Right cardiac atrium (tissue), 5 donors: Measurements from ENCODE around the gene MINDY4. TPM values are rescaled to one million over a fixed set of nuclear protein-coding genes. Genes with fewer than 3 reads are reported as not detected.
"Not testable (repeated sequence)": the region's sequence is repeated elsewhere in the genome, so short reads cannot be mapped to it uniquely, and the experiment has no call there.

Experiments
- ATAC-seq, 2 donors: fragments of 200-7000 bp; cut with Tn5 transposase; one replicate each; pipeline versions ENCODE4 v1.8.0 to v1.9.1; 2020; ENCODE audit warnings: moderate library complexity in 2 of 2, mild to moderate bottlenecking in 1 of 2
- DNase-seq, 3 donors: peaks; one replicate each; pipeline ENCODE4 v3.0.0-alpha.2; 2020
- H3K27ac ChIP-seq: one replicate; pipeline ENCODE4 v1.5.1; 2013; ENCODE audit warnings: mild to moderate bottlenecking, low read length, control low read depth, moderate library complexity
- H3K27me3 ChIP-seq: one replicate; pipeline ENCODE4 v1.6.1; 2013; ENCODE audit not compliant: control insufficient read depth, insufficient read depth
- H3K4me1 ChIP-seq: one replicate; pipeline ENCODE4 v1.6.1; 2013; ENCODE audit warnings: low read length; ENCODE audit not compliant: control insufficient read depth, insufficient read depth
- H3K4me3 ChIP-seq: one replicate; pipeline ENCODE4 v1.5.1; 2013; ENCODE audit warnings: low read length, control low read depth
- H3K9me3 ChIP-seq: one replicate; pipeline ENCODE4 v1.6.1; 2013; ENCODE audit warnings: low read length; ENCODE audit not compliant: control insufficient read depth
- WGBS: extraction: QIAGEN DNeasy Blood & Tissue Kit; methylation state at CpG from one replicate; pipeline ENCODE4 v1.1.7; 2013; 5-methylcytosine and 5-hydroxymethylcytosine counted together
- intact Hi-C, 4 donors: fragments of 100-400 bp; cut with DNase I; formaldehyde crosslinking; loops; one replicate each; pipeline versions ENCODE4 v1.11.0 to v1.14.0; 2022 to 2023
- polyA plus RNA-seq: library from polyadenylated mRNA; stranded (reverse); fragments of 200-250 nt; gene quantifications from one replicate; pipeline ENCODE4 v1.2.3, GENCODE V29; 2013
- total RNA-seq, 4 donors: library from RNA; stranded (reverse); fragmentation: NEBNext Ultra II Directional; extraction: Animal tissue kit (Norgen Biotek cat#: 25700); gene quantifications; one replicate each; pipeline ENCODE4 v1.2.1, GENCODE V29; 2021
- donor health status: healthy with polysubstance abuse.
- donor health status: DM: no; HTN: yes; CAD: no.
- donor health status: DM: no; HTN: no; CAD: no.
- donor health status: DM: no; HTN: yes; CAD: no; lungs with severe emphysema.
- donor health status: DM: yes; HTN: yes; CAD: no.

MINDY4 gene
- total and polyA plus RNA-seq, 5 donors = 2.3 to 6.0 (median 5.2) TPM

DNA sequence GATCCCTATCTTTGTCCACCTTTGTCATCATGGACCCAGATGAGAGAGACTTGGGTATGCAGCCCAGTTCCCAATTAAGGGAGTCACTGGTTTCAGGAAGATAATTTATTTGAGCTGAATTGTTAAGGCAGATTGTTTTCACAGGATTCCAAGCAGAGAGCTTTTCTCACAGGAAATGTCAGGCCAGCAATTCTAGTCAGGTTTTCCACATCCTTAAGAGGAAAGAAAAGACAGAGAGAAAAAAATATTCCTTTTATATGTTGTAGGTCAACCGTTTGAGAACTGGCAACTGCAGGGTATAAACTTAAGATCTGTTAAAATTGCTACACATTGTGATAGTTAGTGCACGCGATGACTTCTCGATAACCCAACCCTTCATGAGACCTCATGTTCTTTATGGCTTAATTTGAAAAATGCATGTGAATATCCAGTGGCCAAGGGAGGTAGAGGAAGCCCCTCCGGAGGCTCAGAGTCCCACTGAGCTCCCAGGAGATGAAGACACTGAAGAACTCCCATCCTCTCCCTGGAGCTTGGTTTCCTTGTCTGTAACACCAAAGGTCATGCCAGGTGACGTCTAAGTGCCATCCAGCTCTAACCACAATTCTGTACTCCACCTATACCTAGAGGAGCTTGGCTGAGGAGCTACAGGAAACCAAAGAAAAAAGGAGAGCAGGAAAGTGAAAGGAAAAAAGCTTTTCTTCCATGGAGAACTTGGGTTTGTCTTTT lies 45.6 kb downstream of the MINDY4 start:
- peak in 1 of 2 donors; percentile 59 for ATAC-seq
- WGBS = 57% methylated on average over 6 of the region's 6 CpGs
- Histone ChIP-seq H3K9me3 (no peaks in the 10 kb centered on the region), H3K4me3 (no peak overlapping the region), H3K27me3 (no peaks in the 10 kb centered on the region), H3K27ac (peak overlapping the region; percentile 82), H3K4me1 (peaks cover 16% of the 10 kb centered on the region)
- no peak for DNase-seq
- intact Hi-C loops = loop anchor here in 1 of 4 donors (10.0 kb wide), 1 partner anchor 78 kb away; no protein-coding TSS in a partner anchor

DNA sequence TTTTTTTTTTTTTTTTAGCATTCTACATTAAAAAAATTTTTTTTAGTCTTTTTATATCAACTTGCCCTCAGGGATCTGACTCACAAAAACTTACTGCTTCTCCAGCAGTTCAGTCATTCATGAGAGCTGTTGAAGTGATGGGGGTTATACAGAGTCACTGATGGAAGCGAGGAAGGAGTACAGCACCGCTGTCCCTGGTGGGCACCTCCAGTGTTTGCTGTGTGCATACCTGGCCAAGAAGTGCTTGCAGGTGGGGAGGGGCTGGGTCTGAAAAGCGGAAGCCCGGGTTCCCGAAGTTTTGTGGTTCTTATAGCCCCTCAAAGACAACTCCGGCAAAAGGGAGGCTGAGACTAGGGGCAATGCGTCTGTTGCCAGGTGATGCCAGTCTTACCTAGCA lies 46.2 kb downstream of the MINDY4 start:
- ATAC-seq = peak in 1 of 2 donors; percentile 8
- no peaks in the 10 kb centered on the region for H3K9me3 ChIP-seq
- H3K27ac ChIP-seq = peak overlapping the region; percentile 85
- 81% methylated on average over 7 of the region's 7 CpGs for WGBS
- peaks cover 16% of the 10 kb centered on the region for H3K4me1 ChIP-seq
- DNase-seq = peak in 1 of 3 donors; percentile 55
- no peak overlapping the region for H3K4me3 ChIP-seq
- no peaks in the 10 kb centered on the region for H3K27me3 ChIP-seq
- intact Hi-C loops = loop anchor here in 1 of 4 donors (10.0 kb wide), 1 partner anchor 77 kb away; no protein-coding TSS in a partner anchor

DNA sequence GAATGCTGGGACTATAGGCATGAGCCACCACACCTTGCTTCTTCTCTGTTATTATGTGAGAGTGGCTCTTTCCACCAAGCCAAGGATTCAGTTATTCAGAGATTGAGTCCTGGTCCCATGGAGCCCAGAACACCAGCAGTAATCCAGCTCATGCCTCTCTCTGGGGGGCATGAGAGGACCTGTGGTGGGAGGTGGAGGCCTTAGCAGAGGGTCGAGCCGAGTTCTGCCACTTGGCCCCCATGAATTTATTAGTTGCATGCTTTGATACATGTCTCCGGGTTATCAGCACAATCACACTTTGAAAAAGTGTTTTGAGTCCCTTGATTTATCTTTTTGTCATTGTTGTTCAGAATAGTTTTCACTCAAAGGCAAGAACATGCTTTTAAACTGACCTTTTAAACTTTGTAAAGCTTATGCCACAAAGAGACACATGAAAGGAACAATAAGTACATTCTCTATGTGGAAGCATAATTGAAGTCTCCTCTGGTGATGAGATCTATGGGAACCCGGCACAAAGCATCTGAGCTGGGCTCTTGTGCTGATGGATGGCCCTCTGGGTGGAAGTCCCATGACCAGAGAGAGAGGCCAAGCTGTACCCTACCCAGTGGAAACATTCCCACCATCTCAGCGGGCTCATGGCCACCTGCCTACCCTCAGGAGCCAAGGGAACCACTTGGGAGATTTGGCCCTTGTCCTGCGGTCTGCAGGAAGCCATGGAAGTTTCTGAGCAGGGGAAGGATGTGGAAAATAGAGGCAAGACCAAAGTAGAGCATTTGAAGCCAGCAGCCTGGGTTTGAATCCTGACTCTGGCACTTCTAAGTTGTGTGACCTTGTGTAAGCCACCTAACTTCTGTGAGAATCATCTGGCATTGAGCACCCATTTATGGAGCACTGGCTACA lies 53.9 kb downstream of the MINDY4 start:
- intact Hi-C loops = no loop called here
- no peaks in the 10 kb centered on the region for H3K9me3 ChIP-seq
- H3K4me1 ChIP-seq = no peaks in the 10 kb centered on the region
- 90% methylated on average over 6 of the region's 6 CpGs for WGBS
- ATAC-seq (no peak), DNase-seq (no peak)
- no peak overlapping the region for H3K4me3 ChIP-seq
- no peaks in the 10 kb centered on the region for H3K27me3 ChIP-seq
- no peak overlapping the region for H3K27ac ChIP-seq

DNA sequence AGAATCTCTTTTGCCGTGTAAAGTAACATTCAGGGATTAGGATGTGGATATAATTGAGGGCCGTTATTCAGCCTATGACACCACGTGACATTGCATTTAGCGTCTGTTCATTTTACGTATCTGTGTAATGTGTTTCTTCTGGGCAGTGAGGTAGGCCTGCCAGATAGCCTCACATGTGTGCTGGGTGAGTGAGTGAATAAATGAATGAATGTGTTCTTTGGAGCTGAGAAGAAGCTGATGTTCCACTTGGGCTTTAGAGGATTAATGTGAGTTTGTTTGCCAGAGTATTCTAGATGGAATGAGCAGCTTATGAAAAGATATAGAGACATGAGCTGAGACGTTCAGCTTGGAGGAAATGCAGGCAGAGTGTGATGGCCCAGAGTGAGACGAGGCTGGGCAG lies 55.0 kb downstream of the MINDY4 start:
- Histone ChIP-seq H3K4me1 (no peaks in the 10 kb centered on the region), H3K4me3 (no peak overlapping the region), H3K27ac (no peak overlapping the region), H3K27me3 (no peaks in the 10 kb centered on the region), H3K9me3 (no peaks in the 10 kb centered on the region)
- ATAC-seq (no peak), DNase-seq (no peak)
- intact Hi-C loops = no loop called here
- WGBS = 89% methylated on average over 7 of the region's 7 CpGs

DNA sequence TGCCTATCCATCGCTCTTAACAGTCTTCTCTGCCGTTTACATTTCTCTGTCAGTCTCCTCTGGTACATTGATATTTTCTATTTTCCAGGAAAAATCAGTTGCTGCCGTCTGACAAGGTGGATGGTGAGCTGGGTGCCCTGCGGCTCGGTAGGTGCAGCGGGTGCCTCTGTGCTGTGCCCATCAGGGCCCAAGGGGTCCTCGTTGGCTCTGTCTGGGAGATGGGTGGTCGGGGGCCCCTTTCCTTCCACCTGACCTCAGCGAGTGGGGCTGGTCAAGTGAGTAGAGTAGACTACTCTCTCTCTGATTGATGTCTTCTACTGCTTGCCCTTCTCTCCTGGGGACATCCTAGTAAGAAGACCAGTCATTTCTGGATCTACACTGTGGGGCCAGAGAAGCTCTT lies 57.4 kb downstream of the MINDY4 start:
- DNase-seq (no peak), ATAC-seq (no peak)
- no peaks in the 10 kb centered on the region for H3K9me3 ChIP-seq
- no peaks in the 10 kb centered on the region for H3K4me1 ChIP-seq
- intact Hi-C loops = no loop called here
- no peak overlapping the region for H3K4me3 ChIP-seq
- no peaks in the 10 kb centered on the region for H3K27me3 ChIP-seq
- 95% methylated on average over 9 of the region's 9 CpGs for WGBS
- no peak overlapping the region for H3K27ac ChIP-seq

DNA sequence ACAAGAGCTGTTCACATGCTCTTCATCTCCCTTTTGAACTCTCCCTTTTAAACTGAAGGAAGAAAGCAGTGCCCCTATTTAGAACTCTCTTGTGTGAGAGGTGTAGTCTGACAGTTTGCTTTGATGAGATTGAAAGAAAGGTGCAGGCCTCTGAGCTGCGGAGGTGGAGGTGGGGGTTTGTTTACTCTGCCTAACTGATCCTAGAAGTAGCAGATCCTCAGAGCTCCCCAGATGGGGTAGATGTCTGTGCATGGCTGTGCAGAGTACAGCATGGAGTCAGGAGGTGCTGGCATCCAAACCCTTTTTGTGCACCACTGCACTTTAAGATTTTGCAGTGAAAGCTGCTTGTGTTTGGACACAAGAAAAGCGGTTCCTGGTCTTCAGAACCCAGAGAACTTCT lies 58.3 kb downstream of the MINDY4 start:
- ATAC-seq (no peak), DNase-seq (no peak)
- Histone ChIP-seq H3K27ac (no peak overlapping the region), H3K9me3 (no peaks in the 10 kb centered on the region), H3K4me3 (no peak overlapping the region), H3K4me1 (no peaks in the 10 kb centered on the region), H3K27me3 (no peaks in the 10 kb centered on the region)
- intact Hi-C loops = no loop called here
- 89% methylated on average over 2 of the region's 2 CpGs for WGBS

DNA sequence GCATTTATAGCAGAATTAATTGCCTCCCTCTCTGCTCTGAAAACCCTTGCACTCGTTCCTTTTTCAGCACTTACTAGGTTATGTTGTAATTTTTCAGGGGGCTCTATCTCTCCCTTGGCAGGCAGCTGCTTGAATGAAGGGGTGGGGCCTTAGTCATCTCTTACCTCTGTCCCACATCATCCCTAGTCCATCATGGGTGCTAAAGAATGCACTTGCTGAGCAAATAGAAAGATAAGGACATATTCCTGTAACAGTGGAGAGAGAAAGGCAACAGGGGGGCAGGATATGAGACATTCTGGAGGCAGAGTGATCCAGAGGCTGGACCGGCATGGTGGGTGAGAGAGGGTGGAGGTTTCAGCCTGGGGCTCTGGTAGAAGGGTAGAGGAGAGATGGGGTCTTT lies 60.0 kb downstream of the MINDY4 start:
- H3K9me3 ChIP-seq = no peaks in the 10 kb centered on the region
- no peak for DNase-seq
- 86% methylated on average over 2 of the region's 2 CpGs for whole genome bisulfite sequencing
- no peaks in the 10 kb centered on the region for H3K4me1 ChIP-seq
- intact Hi-C loops = no loop called here
- peak in 1 of 2 donors; percentile 23 for ATAC-seq
- H3K27me3 ChIP-seq = no peaks in the 10 kb centered on the region
- no peak overlapping the region for H3K27ac ChIP-seq
- no peak overlapping the region for H3K4me3 ChIP-seq

DNA sequence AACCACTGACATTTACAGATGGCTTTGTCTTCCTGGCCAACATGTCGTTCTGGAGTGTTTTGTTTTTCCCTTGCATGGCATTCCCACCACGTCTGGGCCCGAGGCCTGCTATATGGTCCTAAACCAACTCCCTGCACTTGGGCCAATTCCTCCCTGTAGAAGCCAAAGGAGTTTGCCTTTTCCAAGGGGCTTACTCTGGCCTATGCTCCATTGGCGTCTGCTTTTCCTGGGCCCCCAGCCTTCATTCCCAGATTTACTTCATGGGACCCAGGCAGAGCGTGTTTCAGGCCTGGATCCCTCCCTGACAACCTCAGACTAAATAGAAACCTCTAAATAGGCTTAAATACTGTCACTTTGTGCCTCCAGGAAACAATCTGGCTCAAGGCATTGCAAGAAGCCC lies 60.7 kb downstream of the MINDY4 start:
- Histone ChIP-seq H3K9me3 (no peaks in the 10 kb centered on the region), H3K4me3 (no peak overlapping the region), H3K27me3 (no peaks in the 10 kb centered on the region), H3K27ac (no peak overlapping the region), H3K4me1 (no peaks in the 10 kb centered on the region)
- DNase-seq (no peak), ATAC-seq (no peak)
- 94% methylated on average over 5 of the region's 5 CpGs for WGBS
- intact Hi-C loops = no loop called here

DNA sequence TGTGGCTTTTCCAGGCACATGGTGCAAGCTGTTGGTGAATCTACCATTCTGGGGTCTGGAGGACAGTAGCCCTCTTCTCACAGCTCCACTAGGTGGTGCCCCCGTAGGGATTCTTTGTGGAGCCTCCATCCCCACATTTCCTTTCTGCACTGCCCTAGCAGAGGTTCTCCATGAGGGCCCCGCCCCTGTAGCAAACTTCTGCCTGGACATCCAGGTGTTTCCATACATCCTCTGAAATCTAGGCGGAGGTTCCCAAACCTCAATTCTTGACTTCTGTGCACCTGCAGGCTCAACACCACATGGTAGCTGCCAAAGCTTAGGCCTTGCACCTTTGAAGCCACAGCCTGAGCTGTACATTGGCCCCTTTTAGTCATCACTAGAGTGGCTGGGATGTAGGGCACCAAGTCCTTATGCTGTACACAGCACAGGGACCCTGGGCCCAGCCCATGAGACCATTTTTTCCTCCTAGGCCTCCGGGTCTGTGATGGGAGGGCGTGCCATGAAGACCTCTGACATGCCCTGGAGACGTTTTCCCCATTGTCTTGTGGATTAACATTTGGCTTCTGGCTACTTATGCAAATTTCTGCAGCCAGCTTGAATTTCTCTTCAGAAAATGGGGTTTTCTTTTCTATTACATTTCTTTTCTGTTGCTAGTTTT lies 62.9 kb downstream of the MINDY4 start:
- WGBS = 91% methylated on average over 6 of the region's 6 CpGs
- DNase-seq, H3K4me3 ChIP-seq, H3K4me1 ChIP-seq, intact Hi-C loops, H3K27me3 ChIP-seq, H3K27ac ChIP-seq, H3K9me3 ChIP-seq, ATAC-seq: not testable (repeated sequence)

DNA sequence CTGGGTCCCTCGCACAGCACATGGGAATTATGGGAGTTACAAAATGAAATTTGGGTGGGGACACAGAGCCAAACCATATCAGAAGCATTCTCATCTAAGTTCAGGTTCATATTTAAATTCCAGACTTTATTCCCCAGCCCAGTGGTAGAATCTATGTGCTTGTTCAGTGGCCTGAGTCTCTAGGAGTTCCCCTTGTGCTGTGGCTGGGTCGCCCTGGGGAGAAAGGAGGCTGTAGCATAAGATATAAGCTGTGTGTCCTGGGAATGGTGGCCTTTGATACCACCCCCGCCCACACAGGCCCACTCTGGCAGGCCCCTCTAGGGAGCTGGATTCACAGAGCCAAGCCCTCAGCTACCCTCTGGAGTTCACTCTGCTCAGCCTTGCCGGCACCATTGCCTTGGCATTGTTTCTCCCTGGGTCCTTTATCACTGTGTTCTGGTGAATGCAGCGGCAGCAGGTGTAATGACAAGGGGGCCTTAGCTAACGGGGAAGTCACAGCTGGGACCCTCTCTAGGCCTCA lies 64.2 kb downstream of the MINDY4 start:
- Histone ChIP-seq H3K4me1 (peaks cover 4% of the 10 kb centered on the region), H3K9me3 (no peaks in the 10 kb centered on the region), H3K4me3 (no peak overlapping the region), H3K27me3 (no peaks in the 10 kb centered on the region), H3K27ac (no peak overlapping the region)
- DNase-seq (no peak), ATAC-seq (no peak)
- WGBS = 93% methylated on average over 6 of the region's 6 CpGs
- intact Hi-C loops = no loop called here

DNA sequence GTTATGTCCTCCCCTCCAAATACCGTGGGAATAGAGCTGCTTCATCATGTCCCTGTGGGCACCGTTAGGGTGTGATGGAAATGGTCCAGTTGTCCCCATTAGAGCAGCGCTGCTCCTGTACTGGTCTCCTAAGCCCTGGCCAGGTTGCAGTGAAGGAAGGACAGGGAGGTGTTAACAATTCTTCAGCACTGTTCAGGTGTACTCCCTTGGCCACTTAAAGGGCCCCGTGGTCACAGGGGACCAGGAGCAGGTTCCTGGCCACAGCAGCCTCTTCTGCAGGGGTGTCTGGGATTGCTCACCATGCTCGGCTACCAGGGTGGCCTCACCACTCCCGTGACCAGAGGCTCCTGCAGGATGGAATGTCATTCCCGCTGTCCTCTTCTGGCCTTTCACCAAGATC lies 65.8 kb downstream of the MINDY4 start:
- H3K9me3 ChIP-seq = no peaks in the 10 kb centered on the region
- H3K27me3 ChIP-seq = no peaks in the 10 kb centered on the region
- no peak for DNase-seq
- intact Hi-C loops = no loop called here
- 73% methylated on average over 7 of the region's 7 CpGs for WGBS
- ATAC-seq = no peak
- no peak overlapping the region for H3K4me3 ChIP-seq
- no peak overlapping the region for H3K27ac ChIP-seq
- peaks cover 5% of the 10 kb centered on the region for H3K4me1 ChIP-seq
